ENCODE results near the gene DMD.

DNA sequence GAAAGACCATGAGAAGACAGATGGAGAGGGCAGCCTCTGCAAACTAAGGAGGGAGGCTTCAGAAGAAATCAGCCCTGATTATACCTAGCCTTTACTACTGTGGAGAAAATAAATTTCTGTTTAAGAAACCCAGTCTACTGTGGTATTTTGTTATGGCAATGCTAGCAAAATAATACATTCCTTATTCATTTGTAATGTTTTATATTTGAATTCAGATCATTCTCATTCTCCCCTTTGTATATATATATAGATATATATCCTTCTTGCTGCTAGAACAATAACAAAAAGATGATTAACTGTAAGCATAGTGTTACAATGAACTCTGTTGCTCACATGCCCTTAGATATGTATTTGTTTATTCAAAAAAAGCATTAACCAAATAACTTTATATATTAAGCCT is 22.5 kb downstream of the DMD start:
- TF ChIP-seq, protein P1, sequence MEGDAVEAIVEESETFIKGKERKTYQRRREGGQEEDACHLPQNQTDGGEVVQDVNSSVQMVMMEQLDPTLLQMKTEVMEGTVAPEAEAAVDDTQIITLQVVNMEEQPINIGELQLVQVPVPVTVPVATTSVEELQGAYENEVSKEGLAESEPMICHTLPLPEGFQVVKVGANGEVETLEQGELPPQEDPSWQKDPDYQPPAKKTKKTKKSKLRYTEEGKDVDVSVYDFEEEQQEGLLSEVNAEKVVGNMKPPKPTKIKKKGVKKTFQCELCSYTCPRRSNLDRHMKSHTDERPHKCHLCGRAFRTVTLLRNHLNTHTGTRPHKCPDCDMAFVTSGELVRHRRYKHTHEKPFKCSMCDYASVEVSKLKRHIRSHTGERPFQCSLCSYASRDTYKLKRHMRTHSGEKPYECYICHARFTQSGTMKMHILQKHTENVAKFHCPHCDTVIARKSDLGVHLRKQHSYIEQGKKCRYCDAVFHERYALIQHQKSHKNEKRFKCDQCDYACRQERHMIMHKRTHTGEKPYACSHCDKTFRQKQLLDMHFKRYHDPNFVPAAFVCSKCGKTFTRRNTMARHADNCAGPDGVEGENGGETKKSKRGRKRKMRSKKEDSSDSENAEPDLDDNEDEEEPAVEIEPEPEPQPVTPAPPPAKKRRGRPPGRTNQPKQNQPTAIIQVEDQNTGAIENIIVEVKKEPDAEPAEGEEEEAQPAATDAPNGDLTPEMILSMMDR (conservative IDR thresholded peaks at IDR 0.05; ENCODE audit: low read length): no peak
- no peak for TF ChIP-seq EZH2phosphoT487 (IDR thresholded peaks at IDR 0.05; ENCODE audit: borderline replicate concordance)
